Measurements from ENCODE around the gene ODC1.
"Not testable (repeated sequence)": the region's sequence is repeated elsewhere in the genome, so short reads cannot be mapped to it uniquely, and the experiment has no call there.

The ODC1 gene

GRCh38 chr2:10447895-10448575 lies at the start of gene ODC1:
Gene ODC1, minus strand, starts transcription at chr2:10448327. Its CDS starts 3,295 bp downstream, at chr2:10445032.
- peak; percentile 83 for DNase-seq (ENCODE audit: low read depth)

- peak; percentile 61 for DNase-seq (ENCODE audit: low read depth)
These were observed 49.7 kb upstream of the ODC1 start for GRCh38 chr2:10497797-10498251.

DNA sequence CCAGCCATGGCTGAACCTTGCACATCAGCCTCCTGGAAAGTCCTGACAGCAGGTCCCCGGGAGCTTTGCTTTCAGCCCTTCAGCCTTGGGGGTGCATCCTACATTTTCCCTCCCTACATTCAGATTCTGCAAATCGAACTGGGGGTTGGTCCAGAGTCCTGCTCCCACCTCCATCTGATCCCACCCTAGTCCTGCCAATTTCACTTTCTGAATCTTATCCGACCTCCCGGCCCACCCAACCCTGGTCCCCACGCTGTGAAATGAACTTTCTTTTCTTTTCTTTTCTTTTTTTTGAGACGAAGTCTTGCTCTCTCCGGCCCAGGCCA lies 47.8 kb upstream of the ODC1 start:
- no peak for DNase-seq (ENCODE audit: low read depth)

DNA sequence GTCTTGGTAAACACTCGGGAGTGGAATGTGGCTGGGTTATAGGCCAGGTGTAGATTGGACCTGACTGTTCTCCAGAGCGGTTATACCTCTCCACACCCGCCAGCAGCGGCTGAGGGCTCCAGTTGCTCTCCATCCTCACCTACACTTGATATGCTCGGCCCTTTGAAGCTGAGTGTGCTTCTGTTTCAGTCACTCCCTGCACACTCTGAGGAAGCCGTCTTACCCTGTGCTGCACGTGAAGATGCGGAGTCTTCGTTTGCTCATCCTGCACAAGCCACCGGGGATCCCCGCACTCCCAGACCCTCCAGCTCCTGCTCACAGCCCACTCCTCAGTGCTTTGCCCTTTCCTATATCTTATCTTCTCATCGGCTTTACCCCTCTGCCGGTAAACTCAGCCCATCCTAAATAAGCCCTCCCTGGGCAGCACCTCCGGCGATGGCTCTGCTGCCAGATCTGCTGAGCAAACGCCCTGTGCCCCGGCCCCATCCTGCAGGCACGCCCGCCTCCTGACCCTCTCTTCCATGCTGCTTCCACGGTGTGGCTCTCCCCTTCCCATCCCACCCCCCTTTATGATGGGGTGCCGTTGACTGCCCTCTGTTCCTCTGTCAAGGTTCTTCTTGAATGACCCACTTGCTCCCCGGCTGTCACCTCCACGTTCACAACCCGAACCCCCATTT lies 47.3 kb upstream of the ODC1 start:
- no peak for DNase-seq (ENCODE audit: low read depth)

DNA sequence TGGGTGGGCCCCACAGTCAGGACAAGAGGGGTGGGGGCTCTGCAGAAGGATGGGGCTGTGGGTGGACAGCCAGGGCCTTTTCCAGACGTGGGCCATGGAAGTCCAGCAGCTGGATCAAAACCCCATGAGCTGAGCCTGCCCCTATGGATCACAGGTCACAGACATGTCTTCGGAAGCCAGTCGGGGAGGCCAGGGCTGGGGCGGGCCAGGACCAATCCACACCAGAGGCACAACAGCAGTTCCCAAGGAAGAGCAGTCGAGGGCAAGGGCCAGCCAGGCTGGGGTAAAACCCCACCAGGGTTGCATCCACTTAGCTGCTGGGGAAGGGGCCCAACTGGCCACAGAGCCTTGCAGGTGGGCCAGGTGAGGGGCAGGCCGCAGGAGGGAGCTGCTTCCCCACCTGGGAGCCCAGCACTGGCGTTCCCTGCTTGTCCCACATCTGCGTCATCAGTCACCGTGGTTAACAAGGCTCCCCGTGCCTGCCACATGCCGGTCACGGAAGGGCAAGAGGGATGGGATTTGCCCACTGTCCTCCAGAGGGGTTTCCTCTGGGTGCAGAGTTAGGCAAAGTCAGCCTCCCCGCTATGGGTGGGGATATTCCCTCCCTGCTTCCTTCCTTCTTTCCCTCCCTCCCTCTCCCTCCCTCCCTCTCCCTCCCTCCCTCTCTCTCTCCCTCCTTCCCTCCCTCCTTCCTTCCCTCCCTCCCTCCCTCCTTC lies 46.4 kb upstream of the ODC1 start:
- DNase-seq (ENCODE audit: low read depth): no peak

GRCh38 chr2:10493634-10494281 lies 45.6 kb upstream of the ODC1 start:
- DNase-seq (ENCODE audit: low read depth): no peak

DNA sequence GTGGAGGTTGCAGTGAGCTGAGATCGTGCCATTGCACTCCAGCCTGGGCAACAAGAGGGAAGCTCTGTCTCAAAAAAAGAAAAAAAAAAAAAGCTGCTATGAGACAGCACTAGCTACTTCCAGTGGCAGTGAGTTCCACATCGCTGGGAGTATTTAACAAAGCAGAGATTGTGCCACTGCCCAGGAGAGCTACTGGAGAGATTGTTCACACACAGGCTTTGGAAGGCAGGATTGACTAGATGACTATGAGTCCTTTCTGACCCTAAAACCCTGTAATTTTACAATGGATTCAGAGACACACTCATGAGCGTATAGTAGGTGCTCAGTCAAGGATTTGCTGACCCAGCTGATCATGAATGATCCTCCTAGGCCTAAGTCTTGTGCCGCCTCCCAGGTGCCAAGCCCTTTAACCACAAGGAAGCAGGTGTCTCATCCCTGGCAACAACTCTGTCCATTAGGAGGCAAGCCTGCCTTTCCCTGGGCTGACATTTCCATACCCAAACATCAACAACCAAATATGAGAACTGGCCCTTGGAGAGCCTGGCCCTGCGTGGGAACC lies 45.0 kb upstream of the ODC1 start:
- DNase-seq (ENCODE audit: low read depth): no peak

- no peak for DNase-seq (ENCODE audit: low read depth)
These were observed 42.7 kb upstream of the ODC1 start for GRCh38 chr2:10490806-10491291.

- no peak for DNase-seq (ENCODE audit: low read depth)
These were observed 41.9 kb upstream of the ODC1 start for GRCh38 chr2:10489842-10490555.

DNA sequence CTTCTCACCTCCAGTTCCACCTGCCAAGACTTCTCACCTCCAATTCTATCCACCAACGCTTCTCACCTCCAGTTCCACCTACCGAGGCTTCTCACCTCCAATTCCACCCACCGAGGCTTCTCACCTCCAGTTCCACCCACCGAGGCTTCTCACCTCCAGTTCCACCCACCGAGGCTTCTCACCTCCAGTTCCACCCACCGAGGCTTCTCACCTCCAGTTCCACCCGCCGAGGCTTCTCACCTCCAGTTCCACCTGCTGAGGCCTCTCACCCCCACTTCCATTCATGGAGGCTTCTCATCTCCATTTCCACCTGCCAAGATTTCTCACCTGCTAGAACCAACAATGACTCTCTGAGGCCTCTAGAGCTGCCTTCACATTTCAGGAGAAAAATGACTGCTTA lies 40.0 kb upstream of the ODC1 start:
- DNase-seq (ENCODE audit: low read depth): not testable (repeated sequence)

DNA sequence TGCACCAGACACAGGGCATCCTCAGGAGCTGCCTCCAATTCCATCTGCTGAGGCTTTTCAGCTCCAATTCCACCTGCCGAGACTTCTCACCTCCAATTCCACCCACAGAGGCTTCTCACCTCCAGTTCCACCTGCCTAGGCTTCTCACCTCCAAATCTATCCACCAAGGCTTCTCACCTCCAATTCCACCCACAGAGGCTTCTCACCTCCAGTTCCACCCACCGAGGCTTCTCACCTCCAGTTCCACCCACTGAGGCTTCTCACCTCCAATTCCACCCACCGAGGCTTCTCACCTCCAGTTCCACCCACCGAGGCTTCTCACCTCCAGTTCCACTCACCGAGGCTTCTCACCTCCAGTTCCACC lies 39.6 kb upstream of the ODC1 start:
- DNase-seq (ENCODE audit: low read depth): not testable (repeated sequence)

DNA sequence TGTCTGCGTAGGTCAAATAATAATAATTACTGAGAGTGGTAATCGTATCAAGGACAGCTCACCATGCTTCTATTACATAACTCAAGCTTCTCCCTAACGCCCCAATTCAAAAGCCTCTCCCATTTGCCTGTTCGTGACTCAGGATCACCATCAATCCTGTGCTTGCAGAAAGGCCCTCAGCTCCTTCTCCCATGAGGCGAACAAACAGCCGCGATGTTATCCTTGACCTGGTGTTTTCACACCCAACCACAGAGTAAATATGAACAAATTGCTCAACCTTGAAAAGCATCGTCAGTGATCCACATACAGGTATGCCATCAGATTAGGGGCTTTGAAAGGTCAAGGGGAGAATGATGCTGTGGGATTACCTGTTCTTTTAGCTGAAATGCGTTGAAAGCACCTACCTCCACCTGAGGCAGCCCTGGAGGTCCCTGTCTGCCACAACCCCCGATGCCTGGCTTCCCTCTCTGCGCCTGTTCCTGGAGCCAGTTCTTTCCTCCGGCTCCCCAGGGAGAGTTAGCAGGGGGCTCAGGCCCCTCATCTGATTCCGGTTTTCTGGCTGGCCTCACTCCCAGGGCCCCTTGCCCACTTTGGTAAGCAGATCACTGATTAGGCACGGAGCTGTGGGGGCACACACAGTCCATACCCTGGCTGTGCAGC lies 39.1 kb upstream of the ODC1 start:
- no peak for DNase-seq (ENCODE audit: low read depth)

DNA sequence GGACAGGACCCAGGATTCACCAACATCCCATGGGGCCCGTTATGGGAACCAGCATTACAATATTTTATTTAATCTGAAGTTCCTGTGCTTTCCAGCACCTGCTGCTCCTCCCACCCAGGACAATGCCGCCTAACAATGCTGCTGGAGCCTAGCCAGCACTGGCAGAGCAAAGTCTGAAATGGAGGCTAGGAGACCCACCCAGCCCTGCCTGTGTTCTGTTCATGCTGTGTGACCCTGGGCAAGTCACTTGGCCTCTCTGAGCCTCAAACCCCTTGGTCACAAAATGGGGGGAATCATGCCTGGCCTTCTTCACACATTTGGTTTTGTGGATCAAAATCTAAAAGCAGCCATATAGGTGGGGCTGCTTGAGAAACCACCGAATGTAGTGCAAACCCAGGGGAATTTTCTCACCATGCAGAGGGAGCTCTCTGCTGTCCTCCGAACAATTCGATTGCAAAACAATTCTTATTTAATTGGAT lies 38.5 kb upstream of the ODC1 start:
- no peak for DNase-seq (ENCODE audit: low read depth)

DNA sequence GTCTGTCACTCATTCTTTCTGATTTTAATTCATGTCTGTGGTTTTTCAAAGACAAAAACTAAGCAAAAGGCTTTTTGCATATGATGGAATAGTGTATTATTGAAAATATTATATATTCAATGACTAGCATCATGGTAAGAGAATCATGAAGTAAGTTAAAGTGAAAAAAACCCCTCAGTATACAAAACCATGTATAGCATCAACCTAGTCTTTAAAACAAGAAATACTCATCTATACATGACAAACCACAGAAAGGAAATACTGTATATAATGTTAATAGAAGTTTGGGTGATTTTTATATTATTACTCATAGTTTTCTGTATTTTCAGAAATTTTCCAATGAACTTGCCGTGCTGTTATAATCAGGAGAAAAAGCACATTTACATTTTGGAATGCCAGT lies 38.0 kb upstream of the ODC1 start:
- no peak for DNase-seq (ENCODE audit: low read depth)

DNA sequence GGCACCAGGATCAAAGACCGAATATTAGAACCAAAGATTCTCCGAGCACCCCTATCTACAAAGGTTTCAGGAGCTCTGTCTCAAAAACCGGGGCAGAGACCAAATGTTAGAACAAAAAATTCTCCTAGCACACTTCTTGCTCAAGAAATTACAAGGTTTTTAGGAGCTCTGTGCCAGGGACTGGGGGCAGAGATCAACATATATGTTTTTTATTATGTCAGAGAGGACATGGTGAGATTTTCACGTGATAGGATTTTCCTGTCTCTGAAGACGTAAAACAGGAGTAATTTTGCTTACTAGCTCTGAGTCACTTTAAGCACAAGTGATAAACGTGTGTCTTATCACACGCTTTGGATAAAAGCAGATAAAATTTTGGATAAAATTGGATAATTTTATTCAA lies 34.8 kb upstream of the ODC1 start:
- DNase-seq (ENCODE audit: low read depth): no peak

- no peak for DNase-seq (ENCODE audit: low read depth)
These were observed 34.3 kb upstream of the ODC1 start for GRCh38 chr2:10482460-10482859.

- no peak for DNase-seq (ENCODE audit: low read depth)
These were observed 33.6 kb upstream of the ODC1 start for GRCh38 chr2:10481666-10482157.

DNA sequence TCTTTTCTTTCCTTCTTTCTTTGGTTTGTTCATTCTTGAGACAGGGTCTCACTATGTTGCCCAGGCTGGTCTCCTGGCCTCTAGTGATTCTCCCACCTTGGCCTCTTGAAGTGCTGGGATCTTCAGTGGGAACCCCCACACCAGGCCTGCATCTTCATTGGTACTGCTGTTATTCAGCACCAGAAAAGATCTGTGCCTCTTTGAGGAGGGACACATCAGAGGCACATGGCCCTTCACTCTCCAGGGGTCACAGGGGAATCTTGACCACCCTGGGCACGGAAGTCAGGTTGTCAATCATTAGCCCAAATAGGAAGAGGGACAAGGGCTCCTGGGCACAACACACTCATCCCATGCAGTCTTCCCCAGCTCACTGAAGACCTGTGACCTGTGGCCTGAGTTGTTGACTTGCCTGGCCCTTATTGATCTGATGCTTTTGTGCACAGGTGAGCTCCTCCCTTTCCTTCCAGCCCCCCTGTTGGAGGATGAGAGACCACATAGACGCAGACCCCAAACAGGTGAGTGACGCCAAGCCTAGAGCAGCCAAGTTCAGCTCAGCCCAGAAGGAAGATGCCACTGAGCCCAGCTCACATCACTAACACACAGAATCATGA lies 33.0 kb upstream of the ODC1 start:
- no peak for DNase-seq (ENCODE audit: low read depth)

GRCh38 chr2:10480359-10480949 lies 32.3 kb upstream of the ODC1 start:
- no peak for DNase-seq (ENCODE audit: low read depth)

- DNase-seq (ENCODE audit: low read depth): no peak
These were observed 30.8 kb upstream of the ODC1 start for GRCh38 chr2:10478916-10479315.
